K562 (cell line): ENCODE results near the gene TMEM234. TPM values are rescaled to one million over a fixed set of nuclear protein-coding genes. Genes with fewer than 3 reads are reported as not detected.

Experiments used
- BRCA1 ChIP-seq, 2 experiments: fragments of 450-650 bp in 1 of 2; sonication (generic) in 1 of 2; formaldehyde crosslinking in 1 of 2; IDR thresholded peaks; 2 replicates each; pipeline versions ENCODE4 v1.5.0 to v1.6.1; 2017 to 2020; ENCODE audit warnings: mild to moderate bottlenecking in 1 of 2, missing genetic modification reagents in 1 of 2
- BRD4 ChIP-seq: fragments of 200-600 bp; sonication (generic); IDR thresholded peaks from 2 replicates; pipeline ENCODE4 v1.6.1; 2017; ENCODE audit warnings: inconsistent platforms
- CTCF ChIP-seq, 3 experiments: IDR thresholded peaks in 2 of 3; conservative IDR thresholded peaks in 1 of 3; 2 replicates each; pipeline ENCODE4 v1.5.1; 2011 to 2012; ENCODE audit warnings: low read length in 3 of 3, mild to moderate bottlenecking in 3 of 3, control low read depth in 2 of 3, improper control_type of control experiment in 1 of 3, inconsistent platforms in 1 of 3, low read depth in 1 of 3, mixed read lengths in 1 of 3, moderate library complexity in 1 of 3; ENCODE audit not compliant: insufficient read depth in 2 of 3
- FIP1L1 ChIP-seq: fragments of 200-400 bp; formaldehyde crosslinking; IDR thresholded peaks from 2 replicates; pipeline ENCODE4 v1.6.1; 2018; ENCODE audit warnings: mild to moderate bottlenecking, low read depth, low read length; ENCODE audit not compliant: poor library complexity, severe bottlenecking
- FOXM1 ChIP-seq, 2 experiments: fragments of 450-650 bp in 1 of 2; sonication (generic) in 1 of 2; formaldehyde crosslinking in 1 of 2; IDR thresholded peaks; 2 replicates each; pipeline versions ENCODE4 v1.6.1 to v1.9.0; 2017 to 2022; ENCODE audit warnings: low read depth in 2 of 2, mild to moderate bottlenecking in 2 of 2, missing genetic modification reagents in 1 of 2, moderate library complexity in 1 of 2
- KAT7 ChIP-seq: sonication (generic); formaldehyde crosslinking; IDR thresholded peaks from 2 replicates; pipeline ENCODE4 v1.8.0; 2022; ENCODE audit warnings: missing genetic modification reagents, mild to moderate bottlenecking, borderline replicate concordance
- MXD1 ChIP-seq: fragments of 250-450 bp; sonication (Bioruptor Pico); IDR thresholded peaks from 2 replicates; pipeline ENCODE4 v1.8.0; 2021; ENCODE audit warnings: borderline replicate concordance, mild to moderate bottlenecking, moderate library complexity; ENCODE audit not compliant: poor library complexity, severe bottlenecking
- RAD21 ChIP-seq, 2 experiments: fragments of 250-450 bp in 1 of 2; fragments of 450-650 bp in 1 of 2; sonication (Bioruptor Pico) in 1 of 2; formaldehyde crosslinking in 1 of 2; IDR thresholded peaks in 1 of 2; conservative IDR thresholded peaks in 1 of 2; 2 replicates each; pipeline versions ENCODE4 v1.4.0 to v1.8.0; 2020 to 2022; ENCODE audit warnings: mild to moderate bottlenecking in 2 of 2, moderate library complexity in 1 of 2
- RREB1 ChIP-seq: fragments of 250-450 bp; sonication (Bioruptor Pico); IDR thresholded peaks from 2 replicates; pipeline ENCODE4 v1.4.0; 2020
- XRCC5 ChIP-seq: fragments of 200-400 bp; formaldehyde crosslinking; IDR thresholded peaks from 2 replicates; pipeline ENCODE4 v1.6.1; 2017; ENCODE audit warnings: low read depth, mild to moderate bottlenecking, low read length
- ZNF133 ChIP-seq: fragments of 250-450 bp; sonication (Bioruptor Pico); IDR thresholded peaks from 2 replicates; pipeline ENCODE4 v1.4.0; 2020; ENCODE audit warnings: mild to moderate bottlenecking
- ZNF263 ChIP-seq: sonication (generic); formaldehyde crosslinking; IDR thresholded peaks from 2 replicates; pipeline ENCODE4 v1.8.0; 2022; ENCODE audit warnings: mild to moderate bottlenecking, missing genetic modification reagents, borderline replicate concordance
- ZNF717 ChIP-seq: fragments of 250-450 bp; sonication (Bioruptor Pico); IDR thresholded peaks from 2 replicates; pipeline ENCODE4 v1.5.0; 2021
- polyA plus RNA-seq, 8 experiments: library from polyadenylated mRNA; depleted of rRNA in 4 of 8; stranded (reverse) in 5 of 8; unstranded in 3 of 8; fragments of >200 nt; fragmentation: Nextera tagmentation in 2 of 8; fragmentation: Illumina TruSeq in 1 of 8; extraction: Ambion mirVana in 2 of 8; extraction: Trizol in 1 of 8; gene quantifications; 2 replicates each; pipeline versions ENCODE4 v1.2.1 to v1.2.3, GENCODE V29; 2011 to 2014; ENCODE audit warnings: inconsistent platforms in 1 of 8, missing spikeins in 1 of 8
- total RNA-seq, 7 experiments: library from RNA; depleted of rRNA in 6 of 7; stranded (reverse); fragments of >200 nt in 6 of 7; fragmentation: Illumina TruSeq in 2 of 7; extraction: Trizol in 2 of 7; gene quantifications; 2 replicates each; pipeline versions ENCODE4 v1.2.1 to v1.2.3, GENCODE V29; 2011 to 2021; ENCODE audit warnings: low replicate concordance in 1 of 7

The TMEM234 gene
- total and polyA plus RNA-seq, 9 of the 15 experiments (the other 6 are each of a cell fraction or from before 2014, with no cell fraction given): 5.0 to 12.9 (median 7.6) TPM

- TF ChIP-seq BRD4 (no peak), RAD21 (CRISPR knock-in tag; conservative IDR thresholded peaks at IDR 0.05 in 1 of 2, IDR thresholded peaks at IDR 0.05 in 1 of 2) (peak in 1 of 2 experiments; percentile 10; a peak in 1 of 4 replicates), MXD1 (peak; percentile 12), KAT7 (peak; percentile 85; the same call in 1 of the 2 replicates), XRCC5 (peak; percentile 56; the same call in 1 of the 2 replicates), BRCA1 (IDR thresholded peaks at IDR 0.05) (no peak), BRCA1 (CRISPR knock-in tag; IDR thresholded peaks at IDR 0.05) (no peak), FIP1L1 (peak; percentile 74), RREB1 (CRISPR knock-in tag) (no peak), ZNF133 (CRISPR knock-in tag) (no peak), ZNF263 (CRISPR knock-in tag) (peak; percentile 39; the same call in 1 of the 2 replicates), CTCF (IDR thresholded peaks at IDR 0.05 in 2 of 3, conservative IDR thresholded peaks at IDR 0.05 in 1 of 3; ENCODE audit: insufficient read depth in 2 of 3, low read depth in 1 of 3, low read length in 3 of 3) (peak in 2 of 3 experiments; percentile 23 to 30; a peak in 2 of 6 replicates), ZNF717 (CRISPR knock-in tag) (no peak), FOXM1 (IDR thresholded peaks at IDR 0.05; ENCODE audit: low read depth) (no peak), FOXM1 (CRISPR knock-in tag; IDR thresholded peaks at IDR 0.05; ENCODE audit: low read depth) (peak; percentile 76; the same call in 1 of the 2 replicates)
These were observed 16.5 kb downstream of the TMEM234 start, which contains the start of gene IQCC (continued) for GRCh38 chr1:32205401-32206370.
